C4-2B (cell line): ENCODE data around the gene CFAP97.

ENCODE experiments used
- CTCF ChIP-seq: fragments of 450-650 bp; conservative IDR thresholded peaks from 2 replicates; pipeline ENCODE4 v1.5.1; 2017; ENCODE audit warnings: mild to moderate bottlenecking
- ZFX ChIP-seq: fragments of 450-650 bp; IDR thresholded peaks from 2 replicates; pipeline ENCODE4 v1.6.1; 2017

GRCh38 chr4:185242749-185243533, 39.1 kb upstream of the CFAP97 start:
- TF ChIP-seq CTCF = no peak
- TF ChIP-seq ZFX = no peak
